Stimulated activated naive CD4-positive, alpha-beta T cell (primary cell): ENCODE data around the gene ADD3.

Experiments used
- DNase-seq, 6 experiments: peaks; one replicate each; lab custom pipeline; 2025; lab: John Stamatoyannopoulos, UW

ADD3 gene

DNA sequence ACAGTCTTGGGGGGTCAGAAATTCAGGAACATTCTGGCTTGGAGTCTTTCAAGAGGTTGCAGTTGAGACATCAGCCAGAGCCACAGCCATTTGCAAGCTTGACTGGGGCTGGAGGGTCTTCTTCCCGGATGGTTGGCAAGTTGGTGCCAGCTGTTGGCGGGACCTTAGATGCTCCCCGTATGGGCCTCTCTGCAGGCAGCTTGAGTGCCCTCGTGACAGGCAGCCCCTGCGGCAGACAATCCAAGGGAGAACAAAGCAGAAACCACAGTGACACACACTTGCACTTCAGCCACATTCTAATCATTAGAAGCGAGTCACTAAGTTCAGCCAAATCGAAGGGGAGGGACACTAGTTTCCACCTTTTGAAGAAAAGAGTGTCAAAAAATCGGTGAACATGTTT, 140.2 kb downstream of the ADD3 start:
- DNase-seq: no peak

DNA sequence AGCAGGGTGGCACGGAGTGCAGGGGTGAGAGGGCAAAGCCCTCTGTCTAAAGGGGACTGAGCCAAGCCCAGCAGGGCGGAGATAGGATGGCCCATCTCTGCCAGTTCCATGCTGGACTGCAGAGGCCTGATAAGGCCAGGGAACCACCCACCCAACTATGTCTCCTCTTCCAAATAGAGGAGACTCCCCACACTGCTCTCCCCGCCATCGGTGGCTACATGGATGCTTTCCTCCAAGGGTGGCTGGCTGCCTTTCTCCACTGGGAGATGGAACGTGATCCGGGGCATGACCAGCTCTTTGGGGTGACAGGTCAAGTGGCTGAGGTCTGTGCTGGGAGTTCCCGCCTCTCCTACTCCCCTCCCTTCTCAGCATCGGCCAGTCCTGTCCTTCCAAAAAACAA, 141.5 kb downstream of the ADD3 start:
- no peak for DNase-seq

GRCh38 chr10:110150046-110150445, 142.3 kb downstream of the ADD3 start:
- no peak for DNase-seq

GRCh38 chr10:110150981-110151380, 143.2 kb downstream of the ADD3 start:
- DNase-seq: no peak

- no peak for DNase-seq
These were observed 143.7 kb downstream of the ADD3 start for GRCh38 chr10:110151467-110151866.

DNA sequence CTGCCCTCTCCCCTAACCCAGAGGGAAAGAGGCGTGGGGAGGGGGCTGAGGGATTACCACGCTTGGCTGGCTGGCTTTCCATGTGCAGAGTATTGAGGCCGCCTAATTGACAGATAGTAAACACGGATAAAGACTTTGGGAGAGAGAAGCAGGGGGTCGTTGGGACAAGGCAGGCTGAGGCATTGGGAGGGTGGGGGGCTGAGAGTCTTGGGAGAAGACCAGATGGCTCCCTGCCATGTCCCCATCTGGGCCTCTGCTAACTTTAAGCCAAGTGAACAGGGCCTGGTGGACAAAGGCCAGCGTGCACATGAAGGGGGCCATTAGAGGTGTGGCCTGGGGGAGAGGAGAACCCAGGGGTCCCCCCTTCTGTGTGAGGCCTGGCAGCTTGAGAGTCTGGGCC, 144.2 kb downstream of the ADD3 start:
- DNase-seq: no peak

DNA sequence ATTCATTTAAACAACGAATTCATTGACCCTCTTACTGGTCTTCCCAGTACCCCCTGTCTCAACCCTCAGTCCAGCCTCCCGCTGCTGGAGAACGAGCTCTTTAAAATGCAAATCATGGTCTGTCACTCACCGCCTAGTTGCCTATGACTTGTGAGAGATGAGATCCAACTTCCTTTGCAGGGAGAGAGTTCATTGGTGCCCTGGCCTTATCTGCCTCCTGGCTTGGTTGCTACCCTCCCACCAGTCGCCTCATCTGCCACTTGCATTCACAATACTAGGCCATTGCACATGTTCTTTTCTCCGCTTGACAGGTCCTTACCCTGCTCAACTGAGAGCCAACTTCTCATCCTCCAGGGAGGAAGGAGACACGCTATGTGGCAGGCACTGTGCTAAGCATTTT, 145.6 kb downstream of the ADD3 start:
- DNase-seq: no peak

DNA sequence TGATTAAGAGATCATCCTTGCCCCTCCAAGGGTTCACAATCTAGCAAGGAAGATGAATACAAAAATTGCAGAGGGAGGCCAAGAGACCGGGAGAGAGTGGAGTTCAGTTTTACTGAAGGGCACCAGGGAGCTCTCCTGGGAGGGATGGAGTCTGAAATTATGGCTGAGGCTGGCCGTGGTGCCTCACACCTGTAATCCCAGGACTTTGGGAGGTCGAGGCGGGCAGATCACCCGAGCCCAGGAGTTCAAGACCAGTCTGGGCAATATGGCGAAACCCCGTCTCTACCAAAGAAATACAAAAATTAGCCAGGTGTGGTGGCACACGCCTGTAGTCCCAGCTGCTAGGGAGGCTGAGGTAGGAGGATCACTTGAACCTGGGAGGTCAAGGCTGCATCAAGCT, 148.3 kb downstream of the ADD3 start:
- DNase-seq: no peak

- no peak for DNase-seq
These were observed 150.5 kb downstream of the ADD3 start for GRCh38 chr10:110158051-110159005.

DNA sequence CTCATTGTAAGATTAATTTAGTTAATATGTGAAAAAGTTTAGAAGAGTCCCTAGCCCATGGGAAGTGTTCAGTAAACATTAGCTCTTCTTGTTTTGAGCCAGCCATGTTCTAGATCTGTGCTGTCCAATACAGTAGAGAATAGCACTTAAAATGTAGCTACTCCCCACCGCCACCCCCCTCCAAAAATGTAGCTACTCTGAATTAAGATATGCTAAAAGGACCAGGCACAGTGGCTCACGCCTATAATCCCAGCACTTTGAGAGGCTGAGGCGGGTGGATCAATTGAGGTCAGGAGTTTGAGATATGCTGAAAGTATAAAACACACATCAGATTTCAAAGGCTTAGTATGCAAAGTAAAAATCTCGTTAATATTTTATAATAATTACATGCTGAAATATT, 152.3 kb downstream of the ADD3 start:
- DNase-seq: no peak

- no peak for DNase-seq
These were observed 152.7 kb downstream of the ADD3 start for GRCh38 chr10:110160522-110160921.

GRCh38 chr10:110162741-110163145, 155.0 kb downstream of the ADD3 start:
- DNase-seq: no peak

DNA sequence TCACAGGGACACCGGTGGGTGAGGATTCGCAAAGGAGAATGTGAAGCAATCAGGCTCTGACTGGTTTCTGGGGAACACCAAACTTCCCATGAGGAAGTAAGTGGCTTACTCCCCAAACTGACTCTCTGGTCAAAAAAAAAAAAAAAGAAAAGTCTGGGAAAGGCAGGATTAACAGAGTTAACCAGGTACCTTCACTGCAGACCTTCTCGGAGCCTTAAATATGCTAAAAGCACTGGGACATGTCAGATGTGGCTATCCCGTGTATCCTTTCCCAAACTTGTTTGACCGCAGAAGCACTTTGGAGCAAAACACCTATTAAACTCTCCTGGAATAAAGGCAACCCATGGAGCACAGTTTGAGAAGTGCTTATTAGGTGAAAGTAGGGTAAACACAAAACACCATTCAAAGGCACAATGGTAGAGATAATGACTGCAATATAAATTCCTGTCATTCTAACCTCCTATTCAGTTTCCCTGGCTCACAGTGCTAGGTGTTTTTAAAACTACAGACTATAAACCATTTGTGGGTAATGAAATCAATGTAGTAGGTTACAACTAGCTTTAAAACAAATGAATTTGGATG, 155.5 kb downstream of the ADD3 start:
- DNase-seq: no peak

DNA sequence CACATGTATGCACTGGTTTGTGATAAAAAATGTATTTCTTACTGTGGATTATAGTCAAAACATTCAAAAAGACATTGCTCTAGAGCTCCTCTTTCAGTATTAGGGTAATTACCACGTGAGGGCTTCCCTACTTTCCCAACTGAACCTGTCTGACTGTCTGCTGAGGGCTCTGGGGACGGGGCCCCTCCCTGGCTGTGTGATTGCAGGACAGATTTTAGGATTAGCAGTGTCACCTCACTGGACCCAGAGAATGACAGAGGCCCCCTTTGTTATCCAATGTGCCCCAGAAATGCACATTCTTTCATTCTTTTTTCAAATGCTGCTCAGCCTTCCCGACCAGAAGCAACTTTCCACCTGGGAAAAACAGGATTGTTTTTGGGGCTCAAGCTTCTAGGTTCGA, 156.1 kb downstream of the ADD3 start:
- no peak for DNase-seq

DNA sequence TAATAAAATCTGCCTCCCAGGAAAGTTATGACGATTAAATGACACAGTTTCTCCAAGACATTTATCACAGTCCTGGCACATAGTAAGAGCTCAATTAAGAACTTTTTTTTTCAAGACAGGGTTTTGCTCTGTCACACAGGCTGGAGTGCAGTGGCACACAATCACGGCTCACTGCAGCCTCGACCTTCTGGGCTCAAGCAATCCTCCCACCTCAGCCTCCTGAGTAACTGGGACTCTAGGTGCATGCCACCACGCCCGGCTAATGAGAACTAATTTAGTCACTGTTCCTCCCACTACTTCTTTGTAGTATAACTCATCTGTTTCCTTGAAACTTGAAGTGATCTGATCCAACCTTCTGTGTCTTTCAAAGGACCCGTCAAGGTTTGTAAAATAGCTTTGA, 157.5 kb downstream of the ADD3 start:
- no peak for DNase-seq

GRCh38 chr10:110167149-110167548, 159.4 kb downstream of the ADD3 start:
- DNase-seq: no peak

DNA sequence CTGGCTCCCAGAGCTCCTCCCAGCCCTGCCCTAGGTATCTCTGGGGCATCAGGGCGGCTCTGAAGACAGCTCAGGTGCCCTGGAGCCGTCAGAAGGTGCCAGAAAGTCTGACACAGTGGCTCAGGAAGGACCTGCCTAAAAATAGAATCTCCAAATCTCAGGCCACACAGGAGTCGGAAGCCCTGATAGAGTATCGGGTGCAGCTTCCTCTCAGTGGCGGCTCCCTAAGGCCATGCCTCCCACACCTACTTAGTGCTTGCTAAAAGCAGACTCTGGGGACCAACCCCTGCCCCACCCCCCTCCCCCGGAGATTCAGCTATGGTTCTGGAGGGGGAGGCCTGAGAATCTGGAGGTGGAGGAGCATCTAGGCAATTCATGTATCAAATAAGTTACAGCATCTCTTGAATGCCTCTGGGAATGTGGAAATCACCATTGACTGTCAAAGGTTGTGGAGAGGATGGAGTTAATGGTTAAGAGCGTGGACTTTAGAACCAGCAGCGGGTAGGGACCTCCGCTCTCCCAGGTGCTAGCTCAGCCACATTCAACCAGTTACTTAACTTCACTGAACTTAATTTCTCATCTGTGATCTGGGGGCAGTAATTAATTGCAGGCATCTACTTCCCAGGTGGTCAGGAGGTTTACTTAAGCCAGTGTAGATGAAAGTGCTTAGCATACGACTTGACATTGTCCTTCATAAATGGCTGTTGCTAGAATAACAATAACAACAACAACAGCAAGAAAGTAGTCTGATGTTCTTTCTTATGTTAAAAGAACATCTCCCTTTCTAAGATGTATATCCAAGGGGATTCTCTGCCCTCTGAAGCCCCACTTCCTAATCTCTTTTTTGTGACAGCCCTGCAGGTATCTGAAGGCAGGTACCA, 161.1 kb downstream of the ADD3 start:
- no peak for DNase-seq

GRCh38 chr10:110169586-110169985, 161.8 kb downstream of the ADD3 start:
- no peak for DNase-seq

DNA sequence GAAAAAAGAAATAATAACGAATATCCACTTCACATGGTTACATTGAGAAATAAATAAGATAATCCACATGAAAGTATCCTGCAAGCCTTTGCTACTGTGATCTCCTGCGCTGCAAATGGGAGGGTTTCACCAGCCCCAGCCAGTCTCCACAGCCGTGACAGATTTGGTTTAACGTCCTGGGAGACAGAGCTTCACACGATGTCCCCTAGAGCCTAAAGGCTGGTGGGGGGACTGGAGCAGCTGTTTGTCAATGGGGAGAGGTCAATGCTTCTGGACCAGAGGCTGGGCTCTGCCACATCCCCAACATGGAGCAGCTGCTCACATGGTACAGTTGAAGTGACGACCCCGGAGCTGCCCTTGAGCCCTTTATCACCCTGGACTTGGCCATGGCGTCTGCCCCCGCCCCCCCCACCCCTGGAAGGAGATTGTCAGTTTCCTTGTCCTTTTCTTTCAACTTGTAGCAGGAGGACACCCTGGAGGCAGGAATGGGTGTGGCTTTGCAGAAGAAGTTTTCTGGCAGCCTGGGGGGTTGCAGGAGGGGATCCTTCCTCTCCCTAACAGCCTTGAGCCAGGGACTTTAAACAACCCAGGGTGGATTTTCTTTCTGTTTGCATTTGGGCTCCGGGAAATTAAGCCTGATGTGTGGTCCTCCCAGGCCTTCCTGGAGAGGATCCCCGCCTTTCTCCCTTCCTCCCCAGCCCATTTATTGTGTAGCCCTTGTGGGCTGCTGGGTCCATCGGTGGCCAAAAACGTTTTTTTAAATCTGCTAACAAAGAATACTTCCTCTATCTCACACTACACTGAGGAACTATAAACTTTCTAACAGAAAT, 162.6 kb downstream of the ADD3 start:
- DNase-seq: no peak

GRCh38 chr10:110171032-110171431, 163.2 kb downstream of the ADD3 start:
- DNase-seq: no peak

DNA sequence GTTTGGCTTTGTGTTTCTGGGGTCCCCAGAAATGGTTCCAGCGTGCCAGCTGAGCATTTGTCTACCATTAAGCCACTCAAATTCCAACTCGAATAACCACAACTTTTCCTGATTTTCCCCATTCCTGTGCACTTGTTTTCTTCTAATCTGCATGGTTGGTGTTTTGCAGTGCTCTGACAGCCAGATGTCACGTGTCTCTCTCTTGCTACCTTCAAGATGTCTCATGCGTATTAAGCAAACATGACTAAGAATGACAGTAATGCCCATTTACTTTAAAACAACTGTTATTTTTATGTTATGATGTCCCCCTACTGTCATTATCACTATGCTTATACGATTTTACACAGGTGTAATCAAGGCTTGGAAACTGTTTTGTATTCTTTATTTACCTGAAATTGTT, 164.4 kb downstream of the ADD3 start:
- no peak for DNase-seq

- DNase-seq: no peak
These were observed 166.4 kb downstream of the ADD3 start for GRCh38 chr10:110174201-110174600.
